RKO (cell line): ENCODE data around the gene NEDD4L.
A peak's percentile ranks its signal among the peaks of the same experiment; 100 is the strongest.

Source experiments
- DNase-seq: peaks from one replicate; pipeline ENCODE4 v3.0.0-alpha.2; 2016; ENCODE audit warnings: low spot score

The NEDD4L gene

DNA sequence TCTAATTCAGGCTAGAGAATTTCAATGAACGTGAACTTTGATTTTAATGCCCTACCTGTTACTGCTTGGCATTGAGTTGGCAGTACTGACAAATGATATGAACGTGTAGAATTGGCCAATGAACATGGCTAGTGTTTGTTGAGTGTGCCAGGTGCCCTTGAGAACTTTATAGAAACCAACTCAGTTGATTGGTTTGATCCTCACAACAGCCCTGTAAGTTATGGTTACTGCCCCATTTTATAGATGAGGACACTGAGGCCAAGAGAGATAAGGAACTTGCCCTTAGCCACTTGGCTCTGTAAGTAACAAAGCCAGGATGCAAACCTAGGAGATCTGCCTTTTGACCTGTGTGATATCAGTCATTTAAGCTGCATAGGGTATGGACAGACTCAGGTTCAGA lies 275.7 kb downstream of the NEDD4L start:
- DNase-seq: no peak

DNA sequence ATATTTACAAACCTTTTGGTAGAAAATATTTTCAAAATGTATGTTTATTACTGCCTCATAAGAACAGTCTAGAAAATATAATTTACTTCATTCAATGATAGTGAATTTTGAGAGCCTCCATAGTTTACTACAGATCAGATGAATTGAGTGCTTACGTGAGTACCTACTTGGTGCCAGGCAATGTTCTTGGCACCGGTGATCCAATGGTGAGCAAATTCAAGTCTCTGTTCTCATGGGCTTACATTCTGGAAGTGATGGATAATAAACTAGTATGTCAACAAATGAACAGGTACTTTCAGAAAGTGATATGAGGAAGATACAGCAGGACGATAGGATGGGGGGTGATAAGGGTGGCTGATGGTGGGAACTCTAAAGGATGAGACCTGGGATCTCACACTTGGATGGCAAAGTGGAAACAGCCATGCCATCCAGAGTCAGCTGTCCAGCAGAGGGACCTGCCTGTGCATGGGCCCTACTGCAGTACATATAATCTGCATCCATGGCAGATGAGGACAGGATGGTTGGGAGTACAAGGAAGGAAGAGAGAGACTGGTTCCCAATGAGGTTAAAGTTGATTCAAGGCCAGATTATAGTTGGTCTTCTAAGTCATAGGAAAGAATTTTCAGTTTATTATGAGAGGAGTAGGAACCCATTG lies 277.0 kb downstream of the NEDD4L start:
- no peak for DNase-seq

DNA sequence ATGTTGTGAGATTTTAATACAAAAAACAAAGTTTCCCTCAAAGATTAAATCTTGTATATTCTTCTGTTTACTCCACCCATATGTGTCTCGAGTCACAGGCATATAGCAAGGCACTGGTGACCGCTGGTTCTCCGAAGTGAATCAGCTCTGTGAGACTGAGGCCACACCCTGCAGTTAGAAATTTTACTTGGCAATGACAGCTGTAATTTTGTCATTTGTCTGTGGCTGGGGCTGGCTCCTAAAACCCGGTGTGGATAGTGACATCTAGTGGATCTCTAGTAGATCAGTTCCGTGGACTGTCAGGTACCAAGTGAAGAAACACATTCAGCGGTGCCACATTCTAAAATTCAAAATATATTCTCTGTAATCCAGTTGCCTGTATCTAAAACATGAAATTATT lies 278.0 kb downstream of the NEDD4L start:
- peak; percentile 81 for DNase-seq

DNA sequence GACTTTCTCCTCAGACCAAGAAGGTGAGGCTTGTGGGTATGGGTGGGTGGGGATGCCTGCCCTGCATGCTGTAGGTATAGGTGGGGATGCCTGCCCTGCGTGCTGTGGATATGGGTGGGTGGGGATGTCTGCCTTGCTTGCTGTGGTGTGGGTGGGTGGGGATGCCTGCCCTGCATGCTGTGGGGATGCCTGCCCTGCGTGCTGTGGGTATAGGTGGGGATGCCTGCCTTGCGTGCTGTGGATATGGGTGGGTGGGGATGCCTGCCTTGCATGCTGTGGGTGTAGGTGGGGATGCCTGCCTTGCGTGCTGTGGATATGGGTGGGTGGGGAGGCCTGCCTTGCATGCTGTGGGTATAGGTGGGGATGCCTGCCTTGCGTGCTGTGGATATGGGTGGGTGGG lies 278.4 kb downstream of the NEDD4L start:
- DNase-seq: no peak

DNA sequence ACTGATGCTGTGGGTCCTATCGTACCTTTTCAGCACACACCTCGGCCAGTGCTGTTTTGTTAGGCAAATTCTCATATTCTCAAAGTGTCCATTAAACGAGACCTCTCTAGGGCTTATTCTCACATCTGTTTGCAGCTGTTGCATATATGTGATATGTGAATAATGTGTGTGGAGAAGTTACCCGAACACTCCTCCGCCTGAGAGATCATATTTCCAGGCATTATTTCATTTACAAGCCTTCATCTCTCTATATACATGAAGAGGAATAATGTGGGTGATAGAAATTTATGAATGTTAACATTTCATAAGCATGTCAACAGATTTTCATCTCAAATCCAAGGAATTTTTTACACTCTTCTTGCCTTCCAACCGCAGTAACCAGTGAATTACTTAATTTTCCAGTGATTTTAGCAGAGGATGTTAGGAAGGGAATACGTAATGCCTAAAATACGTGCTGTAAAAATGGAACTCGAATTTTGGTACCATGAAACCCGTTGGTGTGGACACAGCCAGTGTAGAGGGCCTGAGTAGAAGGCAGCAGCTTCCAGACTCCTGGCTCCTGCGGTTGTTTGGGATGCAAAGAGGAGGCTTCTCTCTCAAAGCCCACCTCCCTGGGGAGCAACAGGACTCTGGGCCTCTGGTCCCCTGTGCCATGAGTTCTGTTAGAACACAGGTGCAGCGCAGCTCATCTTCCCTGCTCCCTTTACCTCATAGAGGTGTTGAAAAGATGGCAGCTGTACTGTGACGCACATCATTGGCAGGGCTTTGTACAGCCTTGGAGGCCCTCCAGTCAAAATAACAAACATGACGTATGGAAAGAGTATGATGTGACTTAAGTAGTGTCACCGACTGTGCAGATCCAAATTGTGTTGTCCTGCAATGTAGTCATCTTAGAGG lies 280.1 kb downstream of the NEDD4L start:
- DNase-seq: no peak

DNA sequence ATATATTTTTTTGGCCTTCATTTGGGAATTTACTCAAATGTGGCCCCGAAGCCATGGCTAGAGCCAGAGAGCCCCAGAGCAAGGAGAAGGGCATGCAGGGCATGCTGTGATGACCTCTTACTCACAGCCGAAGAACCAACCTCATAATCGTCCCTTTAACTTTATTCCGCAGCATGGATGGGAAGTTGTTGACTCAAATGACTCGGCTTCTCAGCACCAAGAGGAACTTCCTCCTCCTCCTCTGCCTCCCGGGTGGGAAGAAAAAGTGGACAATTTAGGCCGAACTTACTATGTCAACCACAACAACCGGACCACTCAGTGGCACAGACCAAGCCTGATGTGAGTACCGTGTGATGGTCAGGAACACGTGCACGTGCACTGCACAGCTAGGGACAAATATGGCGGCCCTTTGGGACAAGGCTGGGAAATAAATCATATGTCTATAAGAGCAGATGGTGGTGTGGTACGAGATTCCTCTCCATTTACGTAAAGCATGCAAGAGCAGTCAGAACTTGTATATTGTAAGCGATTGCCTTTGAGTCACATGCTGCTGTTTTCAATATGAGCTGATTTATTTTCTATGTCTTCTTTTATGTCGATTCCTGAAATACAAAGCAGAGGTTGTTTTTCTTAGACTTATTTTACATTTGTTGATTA lies 280.9 kb downstream of the NEDD4L start:
- DNase-seq: no peak

DNA sequence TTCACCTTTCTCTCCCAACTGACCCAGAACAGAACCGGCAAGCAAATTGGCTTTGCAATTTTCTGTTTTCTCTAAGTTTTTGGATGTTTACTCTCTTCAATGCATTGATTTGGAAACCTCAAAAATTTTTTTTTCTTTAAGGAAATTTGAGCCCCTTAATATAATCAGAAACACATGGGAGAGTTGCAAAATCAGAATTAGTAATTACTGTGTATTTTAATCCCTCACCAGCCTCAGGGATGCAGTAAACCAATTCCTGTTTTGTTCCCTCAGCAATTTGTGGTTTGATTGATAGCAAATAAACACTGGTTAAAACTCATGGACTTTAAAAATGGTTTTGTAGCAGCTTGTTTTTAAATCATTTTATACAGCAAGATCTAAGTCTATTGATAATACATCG lies 281.5 kb downstream of the NEDD4L start:
- no peak for DNase-seq

DNA sequence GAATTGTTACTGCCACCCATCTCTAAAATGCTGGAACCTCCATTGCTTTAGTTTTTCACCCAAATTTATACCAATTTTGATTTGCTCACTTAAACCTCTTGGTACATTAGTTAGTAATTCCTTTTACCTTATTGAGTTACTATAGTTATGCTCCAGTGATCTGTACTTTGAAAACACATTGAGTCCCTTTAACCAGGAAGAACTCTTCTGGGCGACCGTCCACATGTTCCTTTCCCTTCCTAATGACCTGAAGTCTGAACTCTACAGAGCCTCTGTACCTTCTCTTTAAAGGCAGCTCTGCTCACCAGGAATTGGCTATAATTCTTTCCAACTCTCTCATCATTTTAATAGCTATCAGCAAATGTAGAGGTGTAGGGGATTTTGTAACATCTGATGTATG lies 290.0 kb downstream of the NEDD4L start:
- no peak for DNase-seq

DNA sequence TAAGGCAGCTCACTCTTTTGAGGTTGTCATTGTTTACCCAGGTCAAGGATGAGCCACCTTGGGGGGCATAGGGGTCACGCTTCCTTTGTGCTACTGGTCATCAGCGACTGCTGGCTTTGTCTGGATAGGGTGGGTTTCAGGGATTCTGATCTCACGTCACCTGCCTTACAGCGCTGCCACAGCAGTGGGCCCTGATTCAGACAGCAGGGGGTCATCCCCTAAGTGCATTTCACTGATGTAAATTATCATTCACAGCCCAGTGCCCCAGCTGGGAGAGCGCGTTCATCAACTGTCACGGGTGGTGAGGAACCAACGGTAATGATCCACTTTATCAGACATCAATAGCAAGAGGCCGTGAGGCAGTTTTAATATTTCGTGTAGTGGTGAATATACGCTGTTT lies 291.2 kb downstream of the NEDD4L start:
- no peak for DNase-seq

DNA sequence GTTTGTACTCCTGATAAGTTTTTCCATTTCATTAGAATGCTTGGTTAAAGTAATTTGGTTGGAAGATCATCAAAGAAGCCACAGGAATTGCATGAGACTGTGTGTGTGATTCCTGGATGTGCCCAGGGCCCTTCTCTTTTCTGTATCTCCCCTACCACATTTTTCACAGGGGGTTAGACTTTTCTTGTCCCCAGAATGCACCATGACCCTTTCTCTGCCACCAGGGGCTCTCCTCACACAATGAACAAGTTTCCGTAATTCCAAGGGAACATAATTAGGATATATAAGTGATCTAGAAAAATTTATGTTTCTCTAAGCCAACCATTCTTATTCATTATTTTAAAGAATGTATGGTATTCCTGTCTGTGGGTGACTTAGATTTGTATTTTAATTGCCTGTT lies 291.8 kb downstream of the NEDD4L start:
- no peak for DNase-seq

DNA sequence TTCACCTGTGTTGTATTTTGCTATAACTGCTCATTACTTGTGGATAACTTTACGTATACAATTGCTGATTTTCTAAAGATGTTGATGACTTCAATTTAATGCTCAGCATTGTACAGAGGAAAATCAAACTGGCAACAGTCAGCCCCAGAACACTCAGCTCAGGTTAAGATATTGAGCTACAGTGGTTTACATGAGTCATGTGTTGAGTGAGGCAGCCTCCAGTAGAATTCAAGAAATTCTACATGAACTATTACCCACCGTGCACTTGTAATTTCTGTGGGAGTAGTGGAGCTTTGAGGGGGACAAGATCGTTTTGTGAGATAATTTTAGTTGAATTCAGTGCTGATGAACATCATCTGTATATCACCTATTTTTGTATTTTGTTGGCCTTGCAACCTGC lies 292.6 kb downstream of the NEDD4L start:
- DNase-seq: no peak

DNA sequence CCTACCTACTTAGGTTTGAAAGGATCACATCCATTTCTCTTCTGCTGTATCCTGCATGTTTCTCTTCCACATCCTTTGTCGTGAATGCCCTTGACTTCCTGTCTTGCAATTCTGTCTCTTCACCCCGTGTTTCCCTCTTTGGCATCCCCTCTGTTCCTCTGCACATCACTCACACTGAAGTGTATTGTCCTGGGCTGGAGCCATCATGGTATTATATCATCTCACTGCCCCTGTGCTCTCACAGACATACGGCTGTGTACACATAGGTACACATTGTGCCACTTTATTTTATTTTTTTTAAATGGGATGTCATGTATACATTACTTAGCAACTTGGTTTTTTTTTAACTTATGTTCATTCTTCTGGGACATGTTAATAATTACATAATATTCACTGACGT lies 293.3 kb downstream of the NEDD4L start:
- no peak for DNase-seq

DNA sequence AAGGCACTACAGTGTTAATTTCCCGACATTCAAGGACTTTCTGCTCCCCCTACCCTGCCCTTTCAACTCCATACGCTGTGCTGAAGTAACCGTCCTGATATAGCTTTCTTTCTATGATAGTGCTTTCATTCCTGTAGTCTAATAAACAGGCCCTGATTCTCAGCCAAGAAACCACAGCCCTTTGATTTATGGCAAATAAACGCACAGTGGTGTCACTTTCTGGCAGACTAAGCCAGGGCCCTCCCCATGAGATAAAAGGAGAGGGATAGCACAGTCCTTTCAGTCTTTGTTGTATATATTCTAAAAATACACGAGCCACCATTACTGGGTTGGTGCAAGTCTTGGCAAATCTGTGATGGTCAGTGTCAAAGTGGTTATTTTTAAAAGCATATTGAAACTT lies 293.7 kb downstream of the NEDD4L start:
- no peak for DNase-seq

DNA sequence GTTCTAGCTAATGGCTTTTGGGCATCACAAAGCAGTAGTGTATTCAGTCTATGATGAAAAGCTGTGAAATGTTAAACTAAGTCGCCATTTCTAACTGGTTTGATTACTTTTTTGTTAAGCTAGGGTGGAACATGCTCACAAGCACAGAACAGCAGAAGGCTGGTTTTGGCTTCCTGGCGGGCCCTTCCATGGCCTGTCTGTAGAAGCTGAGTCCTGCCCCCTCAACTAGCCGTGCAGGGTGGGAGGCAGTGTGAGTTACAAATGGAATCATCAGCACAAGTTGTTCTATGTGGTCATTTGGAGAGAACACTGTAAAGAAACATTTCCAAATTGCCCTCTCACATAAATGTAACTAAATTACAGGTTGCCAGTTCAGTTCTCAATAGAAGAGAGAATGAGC lies 294.1 kb downstream of the NEDD4L start:
- no peak for DNase-seq

DNA sequence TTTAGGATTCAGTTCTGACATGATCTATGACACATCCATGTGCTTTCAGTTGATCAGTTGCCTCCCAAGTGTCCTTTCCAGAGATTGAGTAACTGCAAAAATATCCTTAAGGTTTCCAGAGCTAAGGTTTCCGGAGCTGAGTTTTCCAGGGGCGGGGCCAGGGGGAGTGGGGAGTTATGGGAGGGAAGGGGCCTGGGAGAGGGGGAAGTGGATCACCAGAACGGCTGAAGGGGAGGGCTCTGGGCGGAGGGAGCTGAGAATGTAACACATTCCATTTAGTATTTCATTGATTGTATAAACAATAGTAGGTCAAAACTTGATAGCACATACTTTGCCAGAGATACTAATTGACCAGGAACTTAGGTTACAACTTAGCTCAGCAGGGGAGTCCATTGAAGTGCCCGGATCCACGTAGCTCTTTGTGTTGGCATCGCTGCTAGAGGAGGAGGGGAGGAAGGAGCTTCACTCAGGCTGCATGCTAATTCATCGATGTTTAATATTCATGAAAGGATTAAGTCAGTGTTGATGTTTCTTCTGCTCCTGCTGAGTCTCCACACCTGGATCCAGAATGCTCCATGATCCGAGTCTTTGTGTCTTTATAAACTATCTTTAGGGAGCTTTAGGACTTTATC lies 295.1 kb downstream of the NEDD4L start:
- DNase-seq: no peak

DNA sequence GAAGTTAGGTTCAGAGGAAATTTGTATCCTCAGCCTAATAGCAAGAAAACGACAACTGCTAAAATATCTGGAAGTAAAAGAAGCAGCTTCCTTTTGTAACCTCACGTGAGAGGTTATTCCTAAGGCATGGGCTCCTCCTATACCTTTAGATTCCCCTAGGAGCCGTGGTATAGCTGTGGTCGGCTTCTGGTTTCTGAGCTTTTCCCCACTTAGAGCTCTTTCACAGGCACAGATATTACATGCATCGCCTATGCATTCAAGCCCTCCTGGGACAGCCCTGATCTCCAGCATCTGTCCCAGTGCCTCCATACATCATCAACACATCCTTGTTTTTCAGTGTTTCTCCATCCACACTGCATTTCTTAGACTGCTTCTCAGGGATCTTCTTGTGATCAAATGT lies 295.9 kb downstream of the NEDD4L start:
- DNase-seq: no peak

DNA sequence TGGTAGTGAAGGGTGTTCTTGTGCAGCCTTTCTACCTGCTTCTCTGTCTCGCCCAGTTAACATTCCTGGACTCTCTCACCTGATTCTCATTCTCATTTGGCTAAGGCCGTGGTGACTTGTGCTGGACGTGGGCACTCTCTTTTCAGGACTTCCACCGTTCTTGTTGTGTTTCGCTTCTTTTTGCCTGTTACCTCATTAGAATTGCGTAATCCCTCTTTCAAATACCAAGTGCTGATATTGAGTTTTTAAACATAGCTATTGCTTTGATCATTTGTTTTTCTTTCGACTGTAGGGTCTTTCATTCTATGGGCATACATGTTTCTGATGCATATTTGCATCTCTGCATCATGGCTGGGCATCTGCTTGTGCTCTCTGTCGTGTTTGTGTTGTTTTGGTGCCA lies 297.9 kb downstream of the NEDD4L start:
- DNase-seq: no peak

DNA sequence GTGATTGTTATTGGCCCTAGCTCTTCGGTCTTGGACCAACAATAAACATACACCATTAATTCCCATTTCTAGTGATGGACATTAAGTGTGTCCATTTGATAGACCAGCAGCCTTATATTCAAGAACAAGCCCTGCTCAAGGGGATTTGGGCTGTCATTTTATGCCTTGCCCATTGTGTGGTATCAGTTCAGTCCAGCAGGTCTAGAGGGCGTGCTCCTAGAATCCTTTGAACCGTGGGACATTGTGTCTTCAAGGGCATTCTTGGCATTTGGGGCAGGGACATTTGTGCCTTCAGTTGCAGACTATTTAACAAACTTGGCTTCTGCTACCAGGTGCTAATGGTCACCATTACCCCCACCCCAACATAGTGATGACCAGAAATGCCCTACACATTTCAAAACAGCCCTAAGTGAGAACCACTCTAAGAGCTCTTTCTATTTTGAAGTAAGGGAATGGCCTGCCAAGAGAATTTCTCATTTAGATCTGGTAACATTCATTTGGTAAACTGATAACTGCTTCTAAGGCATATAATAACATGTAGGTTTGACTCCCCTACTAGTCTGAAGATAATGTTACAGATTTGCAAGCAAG lies 300.1 kb downstream of the NEDD4L start:
- DNase-seq: no peak

DNA sequence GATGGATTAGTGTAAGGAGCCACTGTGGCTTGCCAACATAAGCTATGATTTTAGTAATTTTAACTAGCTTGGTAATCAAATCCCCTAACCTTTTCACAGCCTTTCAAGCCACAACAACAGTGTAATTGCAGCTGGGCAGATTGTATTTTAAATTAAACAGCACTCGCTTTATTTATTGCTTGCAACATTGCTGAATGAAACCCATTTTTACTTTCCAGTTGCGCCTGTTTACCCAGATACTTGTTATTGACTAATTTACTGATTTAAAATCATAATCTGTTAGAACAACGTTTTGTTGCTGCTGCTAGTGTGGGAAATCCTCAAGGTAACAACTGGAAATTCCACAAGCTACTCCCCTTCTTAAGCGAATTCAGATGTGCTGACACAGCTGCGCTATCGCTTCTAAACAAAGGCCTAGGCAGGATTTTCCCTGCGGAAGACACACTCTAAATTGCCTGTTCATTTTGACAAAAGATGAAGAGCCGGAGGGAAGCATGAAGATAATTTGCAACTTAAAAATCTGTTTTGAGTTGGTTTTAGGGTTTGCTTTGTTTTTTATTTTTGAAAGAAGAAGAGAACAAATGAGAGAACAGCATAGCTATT lies 300.9 kb downstream of the NEDD4L start:
- DNase-seq: no peak

DNA sequence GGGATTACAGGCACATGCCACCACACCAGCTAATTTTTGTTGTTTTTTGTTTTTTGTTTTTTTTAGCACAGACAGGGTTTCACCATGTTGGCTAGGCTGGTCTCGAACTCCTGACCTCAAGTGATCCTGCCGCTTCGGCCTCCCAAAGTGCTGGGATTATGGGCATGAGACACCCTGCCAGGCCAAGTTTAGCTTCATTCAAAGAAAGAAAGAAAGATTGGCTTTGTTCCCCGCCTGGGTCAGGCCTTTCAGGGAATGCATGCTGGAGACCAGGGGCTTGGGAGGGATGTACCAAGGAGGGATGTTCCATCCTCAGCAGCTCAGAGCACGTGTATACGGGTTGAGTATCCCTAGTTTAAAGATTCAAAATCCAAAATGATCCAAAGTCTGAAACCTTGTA lies 301.8 kb downstream of the NEDD4L start:
- DNase-seq: no peak

DNA sequence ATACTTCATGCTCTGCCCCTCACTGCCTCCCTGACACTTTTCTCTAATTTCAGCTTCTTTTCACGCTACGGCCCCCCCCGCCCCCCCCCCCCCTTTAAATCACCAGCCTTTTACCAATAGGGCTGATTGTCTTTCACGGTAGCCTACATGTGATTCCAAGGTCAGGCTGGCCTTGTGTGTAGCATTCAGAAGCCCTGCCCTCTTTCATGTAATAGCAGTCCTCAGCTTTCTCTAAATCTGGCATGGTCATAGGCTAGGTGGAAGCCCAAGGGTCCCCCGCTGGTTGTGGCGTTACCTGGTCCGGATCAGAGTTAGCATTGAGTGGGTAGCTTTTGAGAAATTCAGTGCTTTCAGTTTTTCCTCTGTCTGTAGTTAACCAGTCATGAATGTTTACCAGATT lies 303.1 kb downstream of the NEDD4L start:
- DNase-seq: no peak

DNA sequence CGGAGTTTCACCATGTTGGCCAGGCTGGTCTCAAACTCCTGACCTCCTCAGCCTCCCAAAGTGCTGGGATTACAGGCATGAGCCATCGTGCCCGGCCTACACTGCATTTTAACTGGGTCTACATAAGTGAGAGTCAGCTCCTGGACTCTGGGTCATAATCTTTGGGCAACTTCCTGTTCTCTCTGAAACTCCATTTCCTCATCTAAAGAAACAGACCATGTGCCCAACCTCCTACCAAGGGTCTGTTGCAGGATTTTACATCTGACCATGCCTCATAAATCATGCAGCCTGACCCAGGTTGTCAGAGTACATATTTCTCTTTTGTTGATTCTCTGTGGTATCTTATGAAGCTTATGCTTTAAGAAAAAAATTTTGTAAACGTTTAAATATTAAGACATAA lies 304.5 kb downstream of the NEDD4L start:
- no peak for DNase-seq
